GM21367 (cell line): Measurements from ENCODE around the gene LRRC55.

Experiments
- ATAC-seq: cut with Tn5 transposase; IDR thresholded peaks from one replicate; pipeline ENCODE4 v1.9.1; 2021; ENCODE audit not compliant: unreplicated experiment

LRRC55 gene

GRCh38 chr11:57181678-57182305 is at the start of gene LRRC55:
Gene LRRC55, plus strand, starts transcription at chr11:57181953. Its CDS starts 70 bp downstream, at chr11:57182023.
- no peak for ATAC-seq

- no peak for ATAC-seq
These were observed 48.3 kb upstream of the LRRC55 start for GRCh38 chr11:57133366-57134038.

- ATAC-seq: no peak
These were observed 47.5 kb upstream of the LRRC55 start for GRCh38 chr11:57134284-57134683.

GRCh38 chr11:57135020-57135751 is 46.6 kb upstream of the LRRC55 start:
- ATAC-seq: no peak

GRCh38 chr11:57140568-57140967 is 41.2 kb upstream of the LRRC55 start:
- no peak for ATAC-seq

- ATAC-seq: no peak
These were observed 38.3 kb upstream of the LRRC55 start for GRCh38 chr11:57143459-57143858.

- ATAC-seq: no peak
These were observed 37.7 kb upstream of the LRRC55 start for GRCh38 chr11:57144075-57144474.

- ATAC-seq: no peak
These were observed 37.0 kb upstream of the LRRC55 start for GRCh38 chr11:57144531-57145320.

GRCh38 chr11:57146301-57146700 is 35.5 kb upstream of the LRRC55 start:
- no peak for ATAC-seq

- no peak for ATAC-seq
These were observed 33.1 kb upstream of the LRRC55 start for GRCh38 chr11:57148621-57149020.

- ATAC-seq: no peak
These were observed 31.3 kb upstream of the LRRC55 start for GRCh38 chr11:57150454-57150917.

GRCh38 chr11:57152134-57152533 is 29.6 kb upstream of the LRRC55 start:
- ATAC-seq: no peak

GRCh38 chr11:57153448-57153847 is 28.3 kb upstream of the LRRC55 start:
- ATAC-seq: no peak

GRCh38 chr11:57154739-57155138 is 27.0 kb upstream of the LRRC55 start:
- no peak for ATAC-seq

- no peak for ATAC-seq
These were observed 26.4 kb upstream of the LRRC55 start for GRCh38 chr11:57155400-57155799.

GRCh38 chr11:57155838-57156607 is 25.7 kb upstream of the LRRC55 start:
- ATAC-seq: no peak

- ATAC-seq: no peak
These were observed 24.8 kb upstream of the LRRC55 start for GRCh38 chr11:57156928-57157327.

- ATAC-seq: no peak
These were observed 24.1 kb upstream of the LRRC55 start for GRCh38 chr11:57157624-57158023.

- ATAC-seq: no peak
These were observed 23.6 kb upstream of the LRRC55 start for GRCh38 chr11:57158180-57158579.

GRCh38 chr11:57158599-57158998 is 23.2 kb upstream of the LRRC55 start:
- ATAC-seq: no peak
